T-helper 17 cell (primary cell): ENCODE measurements around the gene VWF. TPM values are rescaled to one million over a fixed set of nuclear protein-coding genes. Genes with fewer than 3 reads are reported as not detected.
"Not testable (repeated sequence)": the region's sequence is repeated elsewhere in the genome, so short reads cannot be mapped to it uniquely, and the experiment has no call there.

Experiments used
- ATAC-seq: fragments of 150-1000 bp; cut with Tn5 transposase; 2 replicates; pipeline ENCODE4 v1.10.0; 2021; ENCODE audit warnings: mild to moderate bottlenecking, moderate library complexity
- DNase-seq, 3 donors: peaks; one replicate each; pipeline versions ENCODE4 v3.0.0 to v3.0.0-alpha.2; 2020 to 2021
- H3K9me3 ChIP-seq: one replicate; pipeline ENCODE4 v1.7.0; 2013; ENCODE audit warnings: low read length, mild to moderate bottlenecking; ENCODE audit not compliant: control insufficient read depth, poor library complexity, severe bottlenecking
- H3K27ac Mint-ChIP-seq: one replicate; pipeline ENCODE4 v1.8.0; 2022; ENCODE audit warnings: mild to moderate bottlenecking, moderate library complexity, mixed read lengths
- H3K27me3 Mint-ChIP-seq: one replicate; pipeline ENCODE4 v1.8.0; 2022; ENCODE audit warnings: mixed read lengths
- H3K36me3 Mint-ChIP-seq: one replicate; pipeline ENCODE4 v1.8.0; 2022; ENCODE audit warnings: low read depth, mixed read lengths
- H3K4me1 Mint-ChIP-seq: one replicate; pipeline ENCODE4 v1.8.0; 2022; ENCODE audit warnings: mild to moderate bottlenecking, mixed read lengths
- H3K4me3 Mint-ChIP-seq: one replicate; pipeline ENCODE4 v1.8.0; 2022; ENCODE audit warnings: mild to moderate bottlenecking, moderate library complexity, mixed read lengths
- total RNA-seq, 4 donors: library from RNA in 2 of 4; stranded (reverse) in 2 of 4; gene quantifications; one replicate each; pipeline ENCODE4 v1.2.3 and lab custom pipeline; 2022 to 2026

The VWF gene
- total RNA-seq, 2 donors from 2014 or later, result 0.55 to 4.1 TPM

DNA sequence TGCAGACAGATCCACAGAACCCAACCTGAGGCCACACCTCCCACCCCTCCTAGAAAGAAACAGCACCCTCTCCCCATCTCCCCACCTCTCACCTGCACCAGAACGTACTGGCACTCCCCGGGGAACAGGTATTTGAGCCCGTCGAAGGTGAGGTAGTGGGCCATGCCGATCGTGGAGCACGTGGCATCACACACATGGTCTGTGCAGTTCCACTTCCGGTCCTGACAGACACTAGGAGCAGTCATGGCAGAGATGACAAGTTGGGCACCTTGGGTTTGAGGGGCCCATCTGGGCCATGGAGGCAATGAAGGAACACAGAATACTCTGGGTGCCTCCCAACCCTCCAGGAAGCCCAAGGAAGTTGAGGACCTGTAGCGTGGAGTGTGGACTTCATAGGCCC, 89.9 kb downstream of the VWF start:
- no peak for DNase-seq
- Mint-ChIP-seq H3K36me3 (no peaks in the 10 kb centered on the region), H3K4me1 (peaks cover 5% of the 10 kb centered on the region), H3K4me3 (no peak overlapping the region), H3K27me3 (peaks cover 21% of the 10 kb centered on the region), H3K27ac (no peak overlapping the region)
- H3K9me3 ChIP-seq, result no peaks in the 10 kb centered on the region
- no peak for ATAC-seq

GRCh38 chr12:6033546-6033945, 90.9 kb downstream of the VWF start:
- no peak for DNase-seq
- H3K27ac Mint-ChIP-seq, result no peak overlapping the region
- no peak for ATAC-seq
- peaks cover 25% of the 10 kb centered on the region for H3K27me3 Mint-ChIP-seq
- no peak overlapping the region for H3K4me3 Mint-ChIP-seq
- H3K9me3 ChIP-seq, result no peaks in the 10 kb centered on the region
- no peaks in the 10 kb centered on the region for H3K36me3 Mint-ChIP-seq
- peaks cover 5% of the 10 kb centered on the region for H3K4me1 Mint-ChIP-seq

DNA sequence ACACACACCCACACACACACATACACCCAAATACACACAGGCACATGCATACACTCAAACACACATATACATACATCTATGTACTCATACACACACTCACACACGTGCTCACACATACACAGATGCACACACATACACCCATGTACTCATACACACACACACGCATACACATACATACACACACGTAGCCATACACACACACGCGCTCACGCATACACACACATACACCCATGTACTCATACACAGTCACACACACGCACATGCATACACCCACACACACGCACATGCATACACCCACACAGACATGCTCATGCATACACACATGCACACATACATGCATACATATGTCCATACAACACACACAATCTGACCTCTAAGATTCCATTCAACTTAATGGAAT, 91.7 kb downstream of the VWF start:
- DNase-seq (no peak), ATAC-seq (no peak)
- no peak overlapping the region for H3K27ac Mint-ChIP-seq
- no peak overlapping the region for H3K4me3 Mint-ChIP-seq
- peaks cover 5% of the 10 kb centered on the region for H3K4me1 Mint-ChIP-seq
- H3K36me3 Mint-ChIP-seq, result no peaks in the 10 kb centered on the region
- H3K9me3 ChIP-seq, result no peaks in the 10 kb centered on the region
- peaks cover 31% of the 10 kb centered on the region for H3K27me3 Mint-ChIP-seq

- ATAC-seq (no peak), DNase-seq (no peak)
- Mint-ChIP-seq H3K4me1 (peaks cover 5% of the 10 kb centered on the region), H3K27ac (no peak overlapping the region), H3K27me3 (peaks cover 36% of the 10 kb centered on the region), H3K36me3 (no peaks in the 10 kb centered on the region), H3K4me3 (no peak overlapping the region)
- no peaks in the 10 kb centered on the region for H3K9me3 ChIP-seq
Measured at GRCh38 chr12:6031001-6031400, 93.5 kb downstream of the VWF start.

DNA sequence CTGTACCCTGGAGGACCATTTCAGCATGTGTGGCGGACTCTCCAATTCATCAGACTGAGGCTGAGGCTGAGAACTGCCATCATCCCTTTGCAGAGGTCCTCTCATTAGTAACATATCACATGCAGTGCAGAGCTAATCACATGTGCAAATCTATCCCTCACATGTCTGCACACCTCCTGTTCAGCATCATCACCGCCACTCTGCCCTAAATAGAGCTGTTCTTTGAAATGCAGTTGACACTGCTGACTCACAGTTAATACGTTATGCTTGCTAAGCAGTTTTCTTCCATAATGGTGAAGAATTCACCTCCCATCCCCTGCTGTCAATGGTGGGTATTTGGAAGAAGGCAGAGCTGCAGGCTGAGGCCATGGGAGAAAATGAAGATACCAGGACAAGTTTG, 94.4 kb downstream of the VWF start:
- peaks cover 5% of the 10 kb centered on the region for H3K4me1 Mint-ChIP-seq
- H3K27ac Mint-ChIP-seq, result no peak overlapping the region
- H3K9me3 ChIP-seq, result no peaks in the 10 kb centered on the region
- H3K36me3 Mint-ChIP-seq, result no peaks in the 10 kb centered on the region
- H3K27me3 Mint-ChIP-seq, result peaks cover 41% of the 10 kb centered on the region
- DNase-seq (no peak), ATAC-seq (no peak)
- H3K4me3 Mint-ChIP-seq, result no peak overlapping the region

DNA sequence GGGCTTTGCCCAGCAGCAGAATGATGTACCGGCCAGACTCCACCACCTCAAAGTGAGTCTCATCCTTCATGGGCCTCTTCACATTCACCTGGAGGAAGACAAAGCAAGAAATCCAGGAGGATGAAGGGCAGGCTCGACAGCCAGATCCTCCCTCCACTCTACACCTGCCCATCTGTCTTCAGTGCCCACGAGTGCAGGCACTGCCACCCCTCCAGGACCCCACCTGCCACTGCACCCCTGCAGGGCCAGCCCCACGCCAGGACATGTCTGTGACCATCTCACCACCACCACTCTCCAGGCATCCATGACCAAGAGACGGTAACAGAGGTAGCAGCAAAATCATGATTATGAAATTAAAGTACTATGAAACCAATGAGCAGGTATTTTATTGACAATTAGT, 95.1 kb downstream of the VWF start:
- Mint-ChIP-seq H3K27ac (no peak overlapping the region), H3K4me3 (no peak overlapping the region), H3K36me3 (no peaks in the 10 kb centered on the region), H3K27me3 (peaks cover 41% of the 10 kb centered on the region), H3K4me1 (peaks cover 5% of the 10 kb centered on the region)
- H3K9me3 ChIP-seq, result no peaks in the 10 kb centered on the region
- DNase-seq (no peak), ATAC-seq (no peak)

DNA sequence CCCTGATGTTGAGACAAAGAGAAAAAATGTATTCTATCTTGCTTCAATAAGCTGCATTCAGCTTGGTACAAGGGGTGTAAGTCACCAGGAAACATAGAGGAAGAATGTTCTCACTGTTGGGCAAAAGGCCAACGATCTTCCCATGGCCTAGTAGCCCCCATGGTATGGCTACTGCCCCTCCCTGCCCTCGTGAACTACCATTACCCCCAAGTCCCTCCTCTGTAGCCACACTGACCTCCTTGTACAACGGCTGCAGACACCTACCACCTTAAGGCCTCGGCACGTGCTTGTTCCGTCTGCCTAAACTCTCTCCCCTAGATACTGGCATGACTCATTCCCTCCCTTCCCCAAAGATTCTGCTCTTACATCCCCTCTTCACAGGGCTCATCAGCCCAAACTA, 97.5 kb downstream of the VWF start:
- ATAC-seq, result no peak
- no peak for DNase-seq
- H3K27ac Mint-ChIP-seq, result no peak overlapping the region

DNA sequence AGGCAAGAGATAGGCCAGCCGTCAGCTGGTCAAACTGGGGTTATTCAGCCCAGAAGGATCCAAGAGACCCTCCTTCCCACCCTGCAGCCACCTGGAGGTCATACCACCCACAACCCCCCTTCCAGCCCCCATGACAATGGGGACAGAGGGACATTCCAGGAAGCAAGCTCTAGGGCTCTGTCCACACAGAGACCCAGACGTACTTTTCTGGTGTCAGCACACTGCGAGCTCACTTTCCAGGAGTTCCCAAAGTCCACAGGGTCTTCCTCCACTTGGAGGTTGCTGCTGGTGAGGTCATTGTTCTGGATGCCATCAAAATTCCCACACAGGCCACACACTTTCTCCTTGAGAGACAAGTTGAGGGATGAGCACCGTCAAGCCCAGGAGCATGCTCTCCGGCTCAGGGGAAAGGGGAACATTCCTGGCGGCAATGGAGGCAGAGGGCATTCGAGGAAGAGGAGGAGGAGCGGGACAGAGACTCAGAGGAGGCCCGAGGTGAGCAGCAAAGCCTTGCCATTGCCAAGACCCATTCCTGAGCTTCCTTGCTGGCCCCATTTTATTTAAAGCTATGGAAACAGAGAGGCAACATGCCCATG, 98.7 kb downstream of the VWF start:
- H3K4me3 Mint-ChIP-seq, DNase-seq, ATAC-seq: not testable (repeated sequence)

More for the DNA sequence above, 97.5 kb downstream of the VWF start:
- H3K27me3 Mint-ChIP-seq, result peaks cover 49% of the 10 kb centered on the region
- H3K4me3 Mint-ChIP-seq, result no peak overlapping the region
- no peaks in the 10 kb centered on the region for H3K9me3 ChIP-seq
- peaks cover 2% of the 10 kb centered on the region for H3K36me3 Mint-ChIP-seq
- H3K4me1 Mint-ChIP-seq, result no peaks in the 10 kb centered on the region

DNA sequence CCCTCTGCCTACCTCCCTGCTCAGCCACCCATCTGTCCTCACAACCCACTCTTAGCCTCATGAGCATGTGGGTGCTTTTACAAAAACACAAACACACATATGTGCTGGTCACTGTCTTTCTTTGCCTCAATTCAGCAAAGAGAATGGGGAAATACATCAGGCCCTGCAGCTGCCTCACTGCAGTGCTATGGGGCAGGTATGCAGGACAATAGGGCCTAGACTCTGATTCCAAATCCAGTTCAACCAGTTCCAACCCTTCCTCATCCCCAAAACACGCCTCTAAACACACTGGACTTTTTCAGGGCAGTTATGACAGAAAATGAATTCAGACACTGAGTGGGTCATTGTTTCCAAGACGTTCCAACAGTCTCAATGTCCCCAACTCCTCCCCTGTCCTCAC, 100.4 kb downstream of the VWF start:
- H3K9me3 ChIP-seq, H3K27ac Mint-ChIP-seq, H3K36me3 Mint-ChIP-seq, ATAC-seq, H3K4me1 Mint-ChIP-seq, DNase-seq, H3K4me3 Mint-ChIP-seq: not testable (repeated sequence)
- H3K27me3 Mint-ChIP-seq, result peaks cover 53% of the 10 kb centered on the region

More for the DNA sequence above, 98.7 kb downstream of the VWF start:
- not testable (repeated sequence) for H3K36me3 Mint-ChIP-seq, H3K9me3 ChIP-seq, H3K27ac Mint-ChIP-seq, H3K4me1 Mint-ChIP-seq
- H3K27me3 Mint-ChIP-seq, result peaks cover 56% of the 10 kb centered on the region

DNA sequence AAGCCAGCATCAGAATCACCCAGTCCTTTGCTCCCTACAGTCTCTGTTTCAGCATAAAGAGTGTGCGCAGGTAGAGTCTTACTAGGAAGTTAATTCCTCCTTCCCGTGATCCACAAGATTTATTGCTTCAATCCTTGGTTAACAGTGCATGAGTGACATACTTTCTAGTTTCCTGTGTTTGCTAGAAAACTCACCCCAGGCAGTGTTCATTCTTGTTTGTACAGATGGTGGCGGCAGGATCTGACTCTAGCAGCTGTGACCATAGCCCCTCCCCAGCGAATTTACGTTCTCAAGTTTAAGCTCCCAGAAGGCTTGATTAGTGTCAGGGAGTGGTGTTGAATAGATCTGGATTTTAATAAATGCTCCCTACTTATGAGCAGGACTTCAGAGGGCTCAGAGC, 103.5 kb downstream of the VWF start:
- DNase-seq, result no peak
- H3K4me3 Mint-ChIP-seq, result no peak overlapping the region
- H3K4me1 Mint-ChIP-seq, result no peaks in the 10 kb centered on the region
- no peak for ATAC-seq
- H3K9me3 ChIP-seq, result no peaks in the 10 kb centered on the region
- H3K27me3 Mint-ChIP-seq, result peaks cover 41% of the 10 kb centered on the region
- H3K36me3 Mint-ChIP-seq, result peaks cover 2% of the 10 kb centered on the region
- no peak overlapping the region for H3K27ac Mint-ChIP-seq

DNA sequence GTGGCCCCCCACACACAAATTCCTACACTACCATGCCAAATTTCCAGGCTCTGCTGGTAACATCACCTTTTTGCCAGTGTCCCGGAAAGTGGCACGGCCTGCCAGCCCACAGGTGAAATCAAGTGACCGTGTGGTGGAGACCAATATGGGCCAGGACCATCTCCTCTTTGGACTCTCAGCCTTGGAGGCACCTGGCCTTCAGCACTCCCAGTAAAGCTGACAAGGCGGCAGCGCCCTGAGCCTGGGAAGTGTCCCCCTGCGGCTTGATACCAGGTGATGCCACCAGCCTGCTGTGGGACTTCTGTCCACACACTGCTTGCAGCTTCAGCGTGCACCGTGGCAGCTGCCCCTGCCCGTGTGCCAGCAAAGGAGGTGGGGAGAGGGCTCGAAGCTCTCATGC, 104.0 kb downstream of the VWF start:
- H3K27me3 Mint-ChIP-seq, result peaks cover 37% of the 10 kb centered on the region
- not testable (repeated sequence) for ATAC-seq

DNA sequence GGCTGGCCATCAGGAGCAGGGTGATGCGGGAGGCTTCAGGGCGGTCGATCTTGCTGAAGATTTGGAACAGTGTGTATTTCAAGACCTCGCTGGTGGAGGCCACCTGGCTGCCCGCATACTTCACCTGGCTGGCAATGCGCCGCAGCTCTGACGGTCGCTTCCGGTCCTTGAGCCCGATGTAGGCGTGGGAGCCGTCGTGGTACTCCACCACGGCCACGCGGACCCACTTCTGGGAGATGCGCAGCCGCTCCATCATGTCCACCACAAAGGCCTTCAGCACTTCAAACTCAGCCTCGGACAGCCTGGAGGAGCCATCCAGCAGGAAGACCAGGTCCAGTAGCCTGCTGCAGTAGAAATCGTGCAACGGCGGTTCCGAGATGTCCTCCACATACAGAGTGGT, 105.2 kb downstream of the VWF start:
- not testable (repeated sequence) for H3K27ac Mint-ChIP-seq, H3K9me3 ChIP-seq, H3K4me3 Mint-ChIP-seq, ATAC-seq, H3K36me3 Mint-ChIP-seq, DNase-seq, H3K4me1 Mint-ChIP-seq
- peaks cover 38% of the 10 kb centered on the region for H3K27me3 Mint-ChIP-seq

More for the DNA sequence above, 104.0 kb downstream of the VWF start:
- not testable (repeated sequence) for H3K4me1 Mint-ChIP-seq, H3K27ac Mint-ChIP-seq, H3K4me3 Mint-ChIP-seq, DNase-seq, H3K36me3 Mint-ChIP-seq, H3K9me3 ChIP-seq

DNA sequence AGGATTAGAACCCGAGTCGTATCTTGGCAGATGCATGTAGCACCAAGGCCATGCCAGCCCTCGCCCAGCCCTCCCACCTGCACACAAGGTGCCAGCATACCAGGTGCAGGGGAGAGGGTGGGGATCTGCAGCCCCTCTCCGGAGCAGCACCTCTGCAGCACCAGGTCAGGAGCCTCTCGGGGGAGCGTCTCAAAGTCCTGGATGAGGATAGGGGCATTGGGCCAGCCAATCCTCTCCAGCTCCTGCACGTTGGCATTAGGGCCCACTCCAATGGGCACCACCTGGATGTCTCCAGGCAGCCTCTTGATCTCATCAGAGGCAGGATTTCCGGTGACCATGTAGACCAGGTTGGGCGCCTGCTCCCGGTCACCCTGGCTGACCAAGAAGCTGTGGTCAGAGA, 106.2 kb downstream of the VWF start:
- no peaks in the 10 kb centered on the region for H3K4me1 Mint-ChIP-seq
- no peak for DNase-seq
- H3K27me3 Mint-ChIP-seq, result peaks cover 38% of the 10 kb centered on the region
- no peak for ATAC-seq
- H3K4me3 Mint-ChIP-seq, result no peak overlapping the region
- H3K36me3 Mint-ChIP-seq, result peaks cover 3% of the 10 kb centered on the region
- no peaks in the 10 kb centered on the region for H3K9me3 ChIP-seq
- H3K27ac Mint-ChIP-seq, result no peak overlapping the region

DNA sequence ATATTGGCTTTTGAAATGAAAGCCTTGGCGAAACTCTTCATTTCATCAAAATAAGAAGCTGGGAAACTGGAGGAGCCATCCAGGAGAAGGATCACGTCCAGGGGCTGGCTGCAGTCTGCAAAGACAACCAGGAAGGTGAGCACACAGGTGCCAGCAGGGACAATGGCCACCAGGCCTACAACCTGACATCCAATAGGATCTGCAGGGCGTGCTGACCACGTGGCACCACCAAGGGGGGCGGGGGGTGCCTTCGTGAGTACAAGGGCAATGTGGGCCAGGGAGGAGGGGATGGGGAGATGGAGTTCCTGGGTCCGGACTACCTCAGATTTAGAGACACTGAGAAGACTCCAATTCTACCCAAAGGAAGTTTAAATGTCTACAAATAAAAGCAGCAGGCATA, 107.7 kb downstream of the VWF start:
- Mint-ChIP-seq H3K27ac (no peak overlapping the region), H3K4me3 (no peak overlapping the region), H3K27me3 (peaks cover 41% of the 10 kb centered on the region), H3K4me1 (no peaks in the 10 kb centered on the region), H3K36me3 (peaks cover 2% of the 10 kb centered on the region)
- no peaks in the 10 kb centered on the region for H3K9me3 ChIP-seq
- no peak for DNase-seq
- ATAC-seq, result no peak
